Measurements from ENCODE around the gene IFNAR1.

- TF ChIP-seq CTCF (IDR thresholded peaks at IDR 0.05) = peak; percentile 2
- TF ChIP-seq EZH2 (IDR thresholded peaks at IDR 0.05; ENCODE audit: borderline replicate concordance, insufficient read depth, low read depth, low read length, poor library complexity, severe bottlenecking) = no peak
Measured at GRCh38 chr21:33375101-33375644, 50.4 kb downstream of the IFNAR1 start.
